HPDE6-E6E7 (cell line): ENCODE measurements around the gene ABR.
"Not testable (repeated sequence)": the region's sequence is repeated elsewhere in the genome, so short reads cannot be mapped to it uniquely, and the experiment has no call there.

Experiments used
- DNase-seq: peaks from one replicate; pipeline ENCODE4 v3.0.0; 2011; ENCODE audit warnings: missing footprints; ENCODE audit errors: extremely low spot score

The ABR gene

DNA sequence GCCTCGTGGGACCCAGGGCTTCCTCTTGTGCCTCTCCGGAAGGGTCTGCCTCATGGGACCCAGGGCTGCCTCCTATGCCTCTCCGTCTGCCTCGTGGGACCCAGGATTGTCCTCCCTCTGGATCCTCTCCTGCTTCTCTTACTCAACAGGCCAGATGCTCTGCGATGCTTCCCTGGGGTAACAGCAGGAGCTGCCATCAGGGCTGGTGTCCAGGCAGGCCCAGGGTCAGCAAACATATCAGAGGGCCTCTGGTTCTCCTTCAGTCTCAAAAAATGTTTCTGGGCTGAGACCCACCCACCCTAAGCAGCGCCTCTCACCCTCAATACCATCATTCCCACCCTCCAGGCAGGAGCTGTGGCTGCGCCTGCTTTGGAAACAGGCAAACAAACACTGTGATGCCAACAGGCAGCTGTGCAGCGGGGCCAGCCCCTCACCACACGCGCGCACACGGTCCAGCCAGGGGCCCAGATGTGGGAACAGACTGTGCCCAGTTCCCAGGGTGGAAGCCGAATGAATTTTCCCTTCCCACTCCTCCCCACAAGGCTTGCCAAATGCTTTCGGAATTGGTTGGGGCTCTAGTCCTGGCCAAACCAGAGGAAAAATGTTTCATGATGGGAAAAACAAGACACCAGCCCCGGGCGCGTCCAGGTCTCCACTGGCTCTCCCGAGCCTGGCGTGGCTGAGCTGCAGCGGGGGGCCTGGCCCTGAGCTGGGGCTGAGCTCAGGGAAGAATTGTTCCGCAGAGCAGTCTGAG, 171.6 kb downstream of the ABR start:
- no peak for DNase-seq

DNA sequence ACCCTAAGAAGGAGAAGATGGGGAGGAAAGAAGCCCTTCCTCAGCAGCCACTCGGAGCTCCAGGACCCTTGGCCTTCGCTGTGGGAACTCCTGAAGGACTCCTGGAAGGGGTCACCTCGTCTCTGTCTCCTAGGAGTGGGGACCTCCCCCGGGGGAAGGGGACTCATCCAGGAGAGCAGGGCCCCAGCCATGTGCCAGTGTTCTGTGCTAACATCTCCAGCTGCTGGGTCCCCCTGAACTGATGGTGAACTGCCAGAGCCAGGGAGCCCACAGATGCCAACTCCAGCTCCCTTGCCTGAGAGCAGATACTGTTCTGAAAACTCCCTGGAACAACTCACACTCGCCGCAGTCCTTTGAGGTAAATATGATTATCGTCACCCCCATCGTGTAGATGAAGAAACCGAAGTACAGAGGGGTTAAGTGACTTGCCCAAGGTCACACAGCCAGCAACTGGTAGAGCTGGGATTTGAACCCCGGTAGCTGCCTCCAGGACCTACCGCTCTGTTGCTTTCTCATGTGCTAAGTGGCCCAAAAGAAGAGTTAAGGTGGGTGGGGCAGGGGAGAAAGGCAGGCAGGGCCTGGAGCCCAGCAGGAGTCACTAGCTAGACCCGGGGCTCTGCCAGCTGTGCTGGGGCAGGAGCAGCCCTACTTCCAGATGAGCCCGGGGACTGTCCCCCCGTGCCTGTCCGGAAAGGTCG, 172.3 kb downstream of the ABR start:
- DNase-seq: no peak

DNA sequence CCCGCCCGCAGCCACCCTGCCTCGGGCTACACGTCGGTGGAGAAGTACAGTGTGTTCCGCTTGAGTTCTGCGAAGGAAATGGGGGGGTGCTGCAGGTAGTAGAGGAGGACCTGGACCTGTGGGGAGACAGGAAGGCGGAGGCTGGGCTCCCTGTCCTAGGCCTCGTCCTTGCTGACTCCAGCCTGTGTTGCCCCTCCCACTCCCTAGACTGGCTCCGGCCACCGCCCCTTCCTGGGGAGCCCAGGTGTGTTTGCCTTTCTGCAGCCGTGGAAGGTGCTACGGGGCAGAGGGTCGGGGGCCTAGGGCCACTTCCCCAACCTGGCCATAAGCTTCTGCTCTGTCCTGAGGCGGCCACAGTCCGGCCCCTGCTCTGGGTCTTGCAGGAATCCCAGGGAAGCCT, 173.7 kb downstream of the ABR start:
- no peak for DNase-seq

DNA sequence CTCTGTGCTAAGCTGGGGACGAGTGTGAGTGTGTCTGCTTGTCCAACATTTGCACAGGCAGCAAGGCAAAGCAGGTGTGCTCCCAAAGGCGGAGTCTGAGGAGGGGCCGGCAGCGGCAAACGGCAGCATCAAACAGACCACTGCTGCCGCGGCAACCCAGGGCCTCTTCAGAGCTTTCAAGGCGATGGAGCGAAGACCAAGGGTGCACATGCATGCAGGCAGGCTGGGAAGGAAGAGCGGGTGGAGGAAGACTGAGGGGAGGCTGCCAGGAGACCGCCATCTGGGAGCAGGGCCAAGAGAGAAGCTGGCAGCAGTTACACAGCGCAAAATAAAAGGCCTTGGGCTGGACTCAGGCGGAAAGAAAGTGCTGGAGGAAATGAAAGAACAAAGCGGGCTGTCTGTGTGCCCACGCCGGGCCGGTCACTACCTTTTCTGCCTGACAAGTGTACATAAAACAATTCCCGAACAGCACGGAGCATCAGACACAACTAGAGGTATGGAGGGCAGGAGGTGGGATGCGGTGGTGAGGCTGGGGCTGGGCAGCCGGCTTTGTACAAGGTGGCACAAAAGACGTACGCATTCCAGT, 174.3 kb downstream of the ABR start:
- DNase-seq: no peak

DNA sequence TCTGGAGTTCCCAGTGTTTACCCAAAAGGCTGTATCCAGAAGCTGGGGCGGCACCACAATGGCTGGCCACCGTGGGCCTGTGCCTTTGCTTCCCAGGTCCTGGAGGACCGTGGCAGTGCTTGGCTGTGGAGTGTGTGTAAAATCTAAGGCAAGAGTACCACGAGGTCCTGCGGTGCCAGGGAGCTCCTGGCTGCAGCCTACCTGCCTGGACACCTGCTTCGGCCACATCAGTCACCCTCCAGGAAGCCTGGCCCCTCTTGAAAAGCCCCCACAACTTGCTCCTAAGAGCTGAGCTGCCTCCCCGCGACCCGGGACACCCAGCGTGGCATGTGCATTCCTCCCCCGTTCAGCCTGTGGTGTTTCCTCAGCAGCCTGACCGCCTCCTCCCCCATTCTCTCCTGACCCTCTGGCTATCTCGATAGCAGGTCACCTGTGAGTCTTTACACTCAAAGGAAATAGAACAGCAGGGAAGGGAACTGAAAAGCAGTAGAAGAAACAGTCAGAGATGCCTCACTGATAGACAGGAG, 174.9 kb downstream of the ABR start:
- DNase-seq: no peak

DNA sequence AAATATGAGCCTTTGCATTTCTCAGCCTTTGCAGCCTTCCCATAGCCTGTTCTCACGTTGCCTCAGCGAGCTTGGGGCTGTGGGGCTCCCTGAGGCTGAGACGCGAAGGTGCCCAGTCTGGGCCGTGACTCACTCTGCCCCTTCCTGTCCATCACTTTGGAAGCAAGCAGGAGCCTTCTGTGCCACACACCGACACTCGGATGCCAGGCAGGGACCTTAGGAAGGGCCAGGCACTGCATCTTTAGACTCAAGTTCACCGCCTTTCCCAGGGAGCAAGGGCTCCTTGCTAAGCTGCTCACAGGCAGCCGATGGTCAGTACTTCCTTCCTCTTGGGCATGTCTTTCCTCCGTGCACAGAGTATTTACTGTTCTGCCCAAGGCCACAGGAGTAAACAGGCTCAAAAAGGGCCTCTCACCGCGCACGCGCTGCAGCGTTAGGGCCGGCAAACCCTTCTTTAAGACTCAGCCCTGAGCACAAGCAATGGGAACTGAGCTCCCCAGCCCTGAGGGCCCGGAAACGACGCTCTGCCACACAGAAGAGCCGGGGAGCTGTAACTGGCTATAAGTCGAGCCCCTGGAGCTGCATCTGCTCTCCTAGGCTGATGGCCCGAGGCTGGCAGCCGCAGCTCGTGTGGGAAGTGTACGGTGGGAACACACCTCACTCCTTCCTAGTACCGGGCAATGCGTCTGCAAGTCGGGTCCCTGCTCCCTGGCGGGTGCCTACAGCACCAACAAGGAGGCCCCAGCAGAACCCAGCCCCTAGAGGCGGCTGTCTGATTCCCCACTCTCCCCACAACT, 175.6 kb downstream of the ABR start:
- no peak for DNase-seq

DNA sequence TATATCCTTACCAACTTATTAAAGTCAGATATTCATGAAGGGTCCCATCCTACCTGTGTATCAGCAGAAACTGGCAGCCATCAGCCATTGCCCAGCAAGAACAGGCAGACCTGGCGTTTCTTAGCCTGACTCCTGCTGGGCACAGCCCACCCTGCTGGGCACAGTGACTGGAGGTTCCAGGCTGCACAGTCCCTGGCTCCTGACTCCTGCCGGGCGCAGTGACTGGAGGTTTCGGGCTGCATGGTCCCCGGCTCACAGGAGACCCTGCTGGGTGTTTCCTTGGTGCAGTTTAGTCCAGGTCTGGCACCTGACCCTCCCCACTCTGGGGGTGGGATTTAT, 176.2 kb downstream of the ABR start:
- DNase-seq: no peak

DNA sequence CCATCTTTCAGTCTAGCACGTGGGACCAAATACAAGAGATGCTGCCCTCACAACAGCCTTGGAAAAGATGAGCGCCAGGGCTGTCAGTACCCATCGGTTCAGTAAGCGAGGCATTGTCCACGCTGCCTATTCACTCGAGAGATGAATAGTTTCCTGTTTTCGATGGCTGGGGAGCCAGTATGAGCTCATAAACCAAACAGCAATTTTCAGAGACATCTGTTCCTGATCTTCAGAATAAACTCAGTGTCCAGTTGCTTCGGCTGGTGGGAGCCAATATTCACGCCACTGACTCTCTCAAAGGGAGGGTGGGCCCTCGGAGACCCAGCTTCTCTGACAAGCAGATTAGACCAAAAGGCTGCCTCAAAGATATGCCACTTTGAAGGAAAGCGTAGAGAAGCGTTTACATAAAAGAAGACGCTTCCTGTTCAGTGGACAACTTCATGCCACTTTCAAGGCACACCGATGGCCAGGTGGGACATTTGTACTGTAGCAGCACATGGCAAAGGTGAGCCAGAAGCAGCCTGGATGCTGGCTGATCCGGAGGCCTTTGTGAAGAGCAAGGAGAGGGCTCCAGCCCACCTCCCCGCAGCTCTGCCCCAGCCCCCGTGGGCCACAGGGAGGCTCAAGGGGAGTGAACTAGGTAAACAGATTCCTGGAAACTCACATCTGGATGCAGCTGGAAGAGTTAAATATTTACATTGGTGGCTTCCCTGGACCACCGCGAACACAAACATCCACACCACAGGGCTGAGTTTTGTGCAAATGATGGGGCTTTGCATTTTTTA, 176.8 kb downstream of the ABR start:
- no peak for DNase-seq

DNA sequence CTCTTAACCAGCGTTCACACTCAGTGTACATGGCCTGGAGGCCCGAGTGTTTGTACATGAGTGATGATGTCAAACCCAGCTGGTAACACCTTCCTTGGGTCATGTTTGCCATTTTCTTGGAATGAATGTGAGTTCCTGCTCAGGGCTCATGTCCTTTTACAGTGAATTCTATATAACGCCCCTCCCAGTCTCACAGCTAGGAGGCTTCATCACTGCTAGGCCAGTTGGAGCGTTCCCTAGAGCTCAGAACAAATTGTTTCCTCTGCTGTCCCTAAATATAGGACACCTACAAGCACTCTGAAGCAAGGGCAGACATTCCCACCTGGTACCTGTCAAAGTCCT, 177.4 kb downstream of the ABR start:
- DNase-seq: no peak

DNA sequence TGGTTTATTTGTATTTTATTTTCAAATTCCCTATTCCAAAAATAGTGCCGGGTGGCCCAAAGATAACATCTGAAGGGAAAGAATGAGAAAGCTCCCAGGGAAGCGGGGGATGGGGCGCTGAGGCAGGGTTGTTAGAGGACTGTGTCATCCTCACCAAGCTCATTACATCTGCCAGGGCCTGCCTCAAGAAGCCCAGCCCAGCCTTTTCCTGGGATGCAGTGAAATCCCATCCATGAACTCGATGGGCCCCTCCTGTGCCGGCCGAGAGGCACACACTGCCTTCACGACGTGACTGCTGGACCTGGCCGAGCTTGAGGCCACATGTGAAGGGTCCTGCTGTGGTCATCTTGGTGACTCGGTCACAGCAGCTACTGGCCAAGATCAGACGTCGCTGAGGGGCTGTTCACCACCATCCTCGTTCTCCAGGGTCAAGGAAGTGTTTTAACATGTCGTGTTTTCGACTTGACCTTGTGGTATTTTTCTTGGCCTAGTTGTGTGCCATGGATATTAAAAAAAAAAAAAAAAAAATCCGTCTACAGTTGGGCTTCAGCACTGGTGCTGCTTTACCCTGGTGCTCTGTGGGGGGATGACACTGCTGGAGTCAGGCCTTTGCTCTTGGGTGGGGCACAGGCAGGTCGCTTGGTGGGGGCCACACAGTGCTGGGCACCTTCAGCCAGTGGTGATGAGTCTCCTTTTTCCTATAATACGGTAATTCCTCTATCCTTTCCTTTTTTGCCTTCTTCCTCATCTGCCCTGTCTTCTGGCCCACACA, 178.0 kb downstream of the ABR start:
- no peak for DNase-seq

DNA sequence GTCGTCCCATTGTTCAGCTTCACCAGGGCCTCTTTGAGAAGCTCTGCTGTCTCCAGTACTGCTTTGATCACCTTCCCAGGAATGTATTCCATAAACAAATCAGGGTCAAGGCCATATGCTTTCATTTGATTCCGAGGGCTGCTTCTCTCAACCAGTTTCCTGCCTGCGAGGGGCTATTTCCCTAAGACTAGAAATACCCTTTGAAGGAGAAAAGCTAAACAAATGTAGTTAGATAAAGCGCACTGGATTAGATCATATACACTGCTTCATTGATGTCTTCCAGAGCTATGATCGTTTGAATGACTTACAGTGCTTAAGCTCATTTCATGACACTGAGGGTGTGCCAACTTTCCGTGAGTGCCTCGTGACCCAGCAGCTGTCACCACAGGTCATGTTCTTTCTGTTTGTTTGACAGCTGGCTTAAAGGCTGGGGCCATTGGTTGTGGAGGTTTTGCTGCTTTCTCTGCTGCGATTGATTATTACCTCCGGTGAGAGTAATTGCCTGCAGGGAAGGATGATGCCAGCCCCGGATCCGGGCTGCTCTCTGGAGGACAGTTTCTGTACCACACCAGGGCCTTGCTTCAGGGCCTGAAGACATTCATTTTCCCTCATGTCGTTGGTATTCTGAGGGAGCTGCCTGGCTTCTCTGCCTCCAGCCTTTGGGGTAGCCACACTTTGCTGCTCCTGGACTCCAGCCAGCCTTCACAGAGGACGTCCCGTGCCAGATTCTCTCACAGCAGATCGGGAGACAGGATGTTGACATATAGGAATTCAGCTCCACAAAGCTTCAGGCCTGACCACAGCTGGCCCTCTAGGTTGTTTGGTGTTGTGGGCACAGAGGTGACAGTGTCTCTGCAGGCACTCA, 179.0 kb downstream of the ABR start:
- no peak for DNase-seq

DNA sequence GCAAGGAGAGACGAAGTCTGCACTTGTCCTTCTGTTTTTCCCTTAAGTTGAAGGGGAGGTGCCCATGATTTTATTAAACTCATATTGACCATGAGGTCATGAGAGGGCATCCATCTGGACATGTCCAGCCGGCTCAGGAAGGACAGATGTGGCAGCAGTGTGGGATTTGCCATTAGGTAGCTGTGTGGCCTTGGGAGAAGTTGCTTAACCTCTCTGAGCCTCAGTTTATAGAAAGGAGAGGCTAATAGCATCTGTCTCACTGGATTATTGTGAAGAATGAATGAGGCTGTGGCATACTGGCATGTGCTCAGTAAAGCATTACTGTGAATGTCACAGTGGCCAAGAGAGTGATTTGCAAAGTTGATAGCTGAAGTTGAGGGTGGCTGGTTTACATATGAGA, 181.7 kb downstream of the ABR start:
- no peak for DNase-seq

DNA sequence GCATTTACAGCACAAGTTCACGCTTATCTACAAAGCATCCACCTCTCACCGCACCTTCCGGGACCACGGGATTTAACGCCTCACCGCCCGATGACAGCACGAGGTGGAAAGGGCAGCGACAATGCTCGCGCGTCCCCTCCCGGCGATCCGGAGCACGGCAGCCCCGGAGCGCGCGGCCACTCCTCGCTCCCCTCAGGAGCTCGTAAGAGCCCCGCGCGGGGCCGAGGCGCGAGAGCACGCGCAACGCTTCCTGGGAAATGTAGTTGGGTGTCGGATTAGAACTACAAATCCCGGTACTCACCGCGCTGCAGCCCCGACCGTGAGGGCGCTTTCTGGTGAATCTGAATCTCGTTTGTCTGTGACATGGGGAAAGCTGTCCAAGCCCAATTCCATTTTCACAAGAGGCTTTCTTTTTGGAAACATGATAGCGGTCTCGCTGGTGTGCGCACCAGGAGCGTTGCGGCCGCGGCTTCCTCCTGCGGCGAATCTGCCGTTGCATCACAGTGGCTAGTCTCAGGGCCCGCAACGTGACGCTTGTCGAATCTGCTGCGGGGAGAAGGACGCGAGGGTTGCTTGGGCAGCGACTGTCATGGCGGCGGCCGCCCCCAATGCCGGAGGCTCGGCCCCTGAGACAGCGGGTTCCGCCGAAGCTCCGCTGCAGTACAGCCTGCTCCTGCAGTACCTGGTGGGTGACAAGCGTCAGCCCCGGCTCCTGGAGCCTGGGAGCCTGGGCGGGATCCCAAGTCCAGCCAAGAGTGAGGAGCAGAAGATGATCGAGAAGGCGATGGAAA, 183.0 kb downstream of the ABR start, which contains the start of gene TIMM22:
TIMM22 (plus strand) TSS at position 576 of the 791 bp plus-strand sequence; CDS start at position 590, 14 bp downstream.
- peak; percentile 95 for DNase-seq

DNA sequence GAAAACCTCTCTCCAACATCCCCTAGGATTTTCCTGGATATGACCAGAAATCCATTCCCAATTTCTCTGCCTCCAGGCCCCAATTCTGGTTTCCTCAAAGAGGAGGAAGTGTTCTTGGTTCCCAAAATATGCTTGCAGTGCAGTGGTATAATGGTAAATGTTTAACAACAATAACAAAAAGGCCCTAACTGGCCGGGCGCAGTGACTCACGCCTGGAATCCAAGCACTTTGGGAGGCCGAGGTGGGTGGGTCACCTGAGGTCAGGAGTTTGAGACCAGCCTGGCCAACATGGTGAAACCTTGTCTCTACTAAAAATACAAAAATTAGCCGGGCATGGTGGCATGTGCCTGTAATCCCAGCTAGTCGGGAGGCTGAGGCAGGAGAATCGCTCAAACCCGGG, 184.5 kb downstream of the ABR start:
- not testable (repeated sequence) for DNase-seq

DNA sequence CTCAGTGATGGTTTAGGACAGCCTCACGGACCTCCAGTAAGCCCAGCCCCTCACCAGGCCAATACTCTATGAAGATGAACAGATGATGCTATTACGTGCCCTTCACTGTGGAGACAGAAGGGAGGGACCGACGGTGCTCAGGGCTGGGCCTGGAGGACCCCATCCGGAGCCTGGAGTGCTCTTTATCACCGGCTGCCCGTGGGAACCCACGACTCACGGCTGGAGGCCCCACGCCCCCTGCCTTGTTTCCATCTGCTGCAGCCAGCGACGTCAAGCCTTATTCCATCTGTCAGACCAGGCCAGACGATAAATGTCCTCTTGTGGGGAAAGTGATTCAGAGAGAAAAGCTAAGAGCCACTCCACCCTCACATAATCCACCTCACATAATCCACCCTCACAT, 186.8 kb downstream of the ABR start:
- DNase-seq: no peak

DNA sequence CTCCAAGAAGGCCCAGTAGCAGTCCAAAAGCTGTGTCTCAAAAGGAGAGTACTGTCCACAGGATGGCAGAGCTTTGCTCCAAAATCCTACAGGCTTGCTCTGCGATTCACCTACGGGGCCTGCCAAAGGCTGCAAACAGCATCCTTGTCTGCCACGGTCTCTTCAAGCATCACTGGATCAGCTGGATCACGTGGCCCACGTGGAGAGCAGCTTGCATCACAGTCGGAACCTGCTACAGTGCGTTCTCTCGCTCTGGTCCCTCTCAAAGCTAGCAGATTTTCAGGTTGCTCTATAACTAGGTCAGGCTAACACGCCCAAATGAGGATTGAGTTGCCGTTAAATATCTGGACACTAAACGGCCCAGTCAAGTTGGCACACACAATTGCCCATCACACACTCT, 191.2 kb downstream of the ABR start:
- DNase-seq: no peak

DNA sequence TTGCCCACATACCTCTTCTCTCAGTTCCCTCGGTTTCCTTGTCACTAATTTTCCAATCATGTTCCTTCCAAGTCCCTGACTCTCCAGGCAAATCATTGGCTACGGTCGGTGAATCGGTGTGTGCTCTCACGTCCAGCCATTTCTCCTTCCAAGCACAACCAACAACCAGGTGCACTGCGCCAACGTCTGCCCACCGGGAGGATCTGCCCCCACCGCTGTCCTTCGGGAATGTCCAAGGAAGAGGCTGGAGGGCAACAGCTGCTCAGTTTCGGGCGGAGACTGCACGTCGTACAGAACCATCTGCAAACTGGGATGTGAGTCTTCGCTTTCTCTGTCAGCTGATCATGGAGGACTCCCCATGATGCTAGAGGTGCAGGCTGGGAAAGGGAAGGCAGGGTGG, 191.8 kb downstream of the ABR start:
- DNase-seq: no peak

DNA sequence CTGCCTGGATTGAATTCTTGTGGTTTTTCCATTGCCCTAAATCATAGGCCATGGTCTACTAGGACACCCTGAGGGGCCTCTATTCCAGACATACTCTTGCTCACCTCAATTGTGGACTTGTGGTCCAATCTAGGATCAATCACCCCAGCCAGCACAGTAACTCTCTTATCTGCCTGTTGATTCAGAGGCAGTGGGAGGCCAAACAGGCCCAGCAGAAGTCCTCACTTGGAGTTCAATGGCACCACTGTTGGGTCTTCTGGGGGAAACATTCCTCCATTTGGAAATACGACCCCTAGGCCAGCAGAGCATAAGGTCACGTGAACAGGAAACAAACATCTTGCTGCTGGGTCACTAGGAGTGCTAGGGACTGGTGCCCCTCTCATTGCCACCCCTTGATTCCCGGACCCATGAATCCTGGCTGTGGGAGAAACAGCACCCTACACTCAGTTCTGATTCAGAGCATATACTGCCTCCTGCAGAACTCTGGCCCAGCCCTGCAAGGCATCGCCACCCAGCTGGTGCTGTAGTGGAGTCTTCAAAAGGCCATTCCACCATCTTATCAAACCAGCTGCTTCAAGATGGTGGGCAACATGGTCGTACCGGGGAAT, 193.4 kb downstream of the ABR start:
- DNase-seq: no peak
